HG03103 (cell line): ENCODE results near the gene FAM124B.

Experiments used
- ATAC-seq: cut with Tn5 transposase; IDR thresholded peaks from one replicate; pipeline ENCODE4 v1.9.1; 2021; ENCODE audit warnings: low read depth; ENCODE audit not compliant: unreplicated experiment

Gene FAM124B

DNA sequence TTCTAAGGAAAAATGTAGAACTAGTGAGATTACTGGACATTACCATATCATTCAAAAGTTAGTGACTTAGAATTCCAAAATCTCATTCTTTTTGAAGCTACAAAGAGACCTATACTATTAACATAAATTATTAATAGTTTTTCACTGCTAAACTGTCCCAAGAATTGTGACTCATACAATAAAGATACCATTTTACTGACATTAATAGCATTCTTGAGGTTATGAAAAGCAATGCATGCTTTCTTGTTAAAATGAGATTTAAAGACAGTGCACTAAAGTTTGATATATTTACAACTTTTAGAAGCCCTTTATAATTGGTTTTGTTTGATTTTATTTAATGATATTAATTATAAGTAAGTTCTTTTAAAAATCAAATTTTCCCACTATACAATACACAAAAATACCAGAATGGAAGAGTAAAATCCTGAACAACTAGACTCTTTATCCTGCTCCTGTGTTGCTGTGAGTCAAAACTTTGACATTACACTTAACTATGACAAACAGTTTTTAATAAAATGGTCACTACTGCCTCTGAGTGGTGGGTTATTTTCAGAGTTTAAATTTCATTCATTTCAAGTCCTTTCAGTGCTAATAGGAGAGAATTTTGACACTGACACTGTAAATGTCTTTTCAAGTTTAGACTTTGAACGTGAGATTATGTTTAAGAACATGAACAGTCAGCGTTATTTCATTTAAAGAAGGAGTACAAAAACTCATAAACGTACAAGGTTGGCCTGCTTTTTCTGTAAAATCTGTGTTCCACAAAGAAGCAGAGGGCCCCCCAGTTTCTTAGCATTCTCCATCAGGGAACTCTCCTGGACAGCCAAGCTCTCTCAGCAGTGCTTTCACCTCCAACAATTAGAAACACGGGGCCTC lies 54.5 kb downstream of the FAM124B start:
- no peak for ATAC-seq

- ATAC-seq: no peak
Measured at GRCh38 chr2:224345492-224345891, 56.4 kb downstream of the FAM124B start.

GRCh38 chr2:224343226-224343625 lies 58.7 kb downstream of the FAM124B start:
- no peak for ATAC-seq

GRCh38 chr2:224335991-224336390 lies 65.9 kb downstream of the FAM124B start:
- ATAC-seq: no peak

- ATAC-seq: no peak
Measured at GRCh38 chr2:224334726-224335125, 67.2 kb downstream of the FAM124B start.

DNA sequence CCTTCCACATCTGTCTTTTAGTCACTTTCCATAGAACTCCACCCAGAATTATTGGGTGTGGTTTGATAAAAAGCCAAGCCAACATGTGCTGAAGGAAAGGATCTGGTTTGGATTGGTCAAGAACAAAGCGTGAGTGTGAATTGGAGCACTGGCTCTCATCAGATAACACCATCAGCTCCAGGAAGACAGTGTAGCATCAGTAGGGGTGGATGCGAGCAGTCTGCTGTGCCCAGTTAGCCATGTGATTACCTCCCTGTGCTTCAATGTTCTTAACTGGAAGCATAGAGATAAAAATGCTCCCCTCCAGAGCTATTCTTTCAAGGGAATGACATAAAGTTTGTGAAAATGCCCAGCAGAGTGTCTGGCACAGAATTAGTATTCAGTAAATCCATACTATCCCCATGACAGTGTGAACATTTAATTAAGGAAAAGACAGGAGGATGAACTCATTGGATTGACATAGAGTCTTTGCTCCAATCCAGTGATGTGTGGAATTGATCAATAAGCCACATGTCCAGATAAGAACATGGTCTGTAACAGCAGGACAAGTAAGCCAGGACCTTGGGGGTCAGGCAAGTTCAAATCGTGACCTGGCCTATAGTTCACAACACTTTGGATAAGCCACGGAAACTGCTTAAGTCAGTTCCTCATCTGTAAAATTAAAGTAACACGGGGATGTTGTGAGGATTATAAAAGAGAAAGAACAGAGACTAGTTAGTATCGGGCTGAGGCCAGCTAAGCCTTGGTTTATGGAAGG lies 68.0 kb downstream of the FAM124B start:
- no peak for ATAC-seq

GRCh38 chr2:224331698-224332097 lies 70.2 kb downstream of the FAM124B start:
- no peak for ATAC-seq

DNA sequence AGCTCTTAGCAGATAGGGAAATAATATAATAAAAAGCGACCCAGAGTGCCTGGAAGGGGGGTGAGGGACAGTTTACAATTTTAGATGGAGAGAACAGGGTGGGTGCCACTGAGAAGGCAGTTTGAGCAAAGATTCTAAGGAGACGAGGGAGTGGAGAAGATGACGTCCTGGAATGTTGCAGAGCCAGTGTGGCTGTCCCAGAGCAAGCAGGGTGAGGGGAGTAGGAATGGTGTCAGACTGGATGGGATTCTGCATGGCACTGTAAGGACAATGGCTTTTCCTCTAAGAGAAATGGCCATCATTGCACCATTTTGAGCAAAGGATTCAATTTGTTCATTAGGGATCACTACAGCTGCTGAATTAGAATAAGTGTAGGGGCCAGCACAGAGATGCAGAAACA lies 73.1 kb downstream of the FAM124B start:
- ATAC-seq: no peak
